GM23338 (cell line): ENCODE results near the gene TNS4. TPM values are rescaled to one million over a fixed set of nuclear protein-coding genes. Genes with fewer than 3 reads are reported as not detected.
A peak's percentile ranks its signal among the peaks of the same experiment; 100 is the strongest.

Experiments used
- ATAC-seq: fragments of 200-7000 bp; cut with Tn5 transposase; 3 replicates; pipeline ENCODE4 v1.9.1; 2020
- DNase-seq: peaks from one replicate; pipeline ENCODE4 v3.0.0-alpha.2; 2015; ENCODE audit warnings: low spot score
- H2AFZ ChIP-seq: fragments of 200-600 bp; sonication (generic); 2 replicates; pipeline ENCODE4 v1.8.0; 2016; ENCODE audit warnings: antibody characterized with exemption, mild to moderate bottlenecking, moderate library complexity
- H3F3A ChIP-seq: fragments of 200-600 bp; sonication (generic); replicated peaks from 2 replicates; pipeline ENCODE4 v1.8.0; 2017; ENCODE audit warnings: antibody characterized with exemption, mixed run types, low read depth
- H3K27ac ChIP-seq: fragments of 200-600 bp; sonication (generic); 2 replicates; pipeline ENCODE4 v1.6.1; 2016; ENCODE audit warnings: low read depth
- H3K27me3 ChIP-seq: fragments of 200-600 bp; sonication (generic); 2 replicates; pipeline ENCODE4 v1.8.0; 2016; ENCODE audit warnings: mild to moderate bottlenecking, mixed run types, moderate library complexity; ENCODE audit not compliant: insufficient read depth
- H3K36me3 ChIP-seq: fragments of 200-600 bp; sonication (generic); 2 replicates; pipeline ENCODE4 v1.8.0; 2016; ENCODE audit warnings: mild to moderate bottlenecking; ENCODE audit not compliant: insufficient read depth
- H3K4me1 ChIP-seq: fragments of 200-600 bp; sonication (generic); 2 replicates; pipeline ENCODE4 v1.8.0; 2016; ENCODE audit warnings: mild to moderate bottlenecking, moderate library complexity; ENCODE audit not compliant: insufficient read depth
- H3K4me2 ChIP-seq: fragments of 200-600 bp; sonication (generic); 2 replicates; pipeline ENCODE4 v1.7.1; 2017; ENCODE audit warnings: mixed run types
- H3K4me3 ChIP-seq: fragments of 200-600 bp; sonication (generic); 2 replicates; pipeline ENCODE4 v1.6.1; 2016; ENCODE audit warnings: mixed run types
- H3K79me2 ChIP-seq: fragments of 200-600 bp; sonication (generic); replicated peaks from 2 replicates; pipeline ENCODE4 v1.8.0; 2017; ENCODE audit warnings: mild to moderate bottlenecking; ENCODE audit not compliant: insufficient read depth
- H3K9me2 ChIP-seq: fragments of 200-600 bp; sonication (generic); 2 replicates; pipeline ENCODE4 v1.8.0; 2017; ENCODE audit not compliant: insufficient read depth
- H4K20me1 ChIP-seq: fragments of 200-600 bp; sonication (generic); replicated peaks from 2 replicates; pipeline ENCODE4 v1.8.0; 2017; ENCODE audit warnings: mild to moderate bottlenecking; ENCODE audit not compliant: insufficient read depth
- H3K27ac Mint-ChIP-seq: 2 replicates; pipeline ENCODE4 v1.8.0; 2020; ENCODE audit warnings: inconsistent platforms, mild to moderate bottlenecking, moderate library complexity, mixed read lengths
- H3K27me3 Mint-ChIP-seq: 3 replicates; pipeline ENCODE4 v1.8.0; 2022; ENCODE audit warnings: low read depth, mild to moderate bottlenecking, moderate library complexity, mixed read lengths, inconsistent platforms; ENCODE audit not compliant: insufficient read depth, poor library complexity
- H3K36me3 Mint-ChIP-seq: 3 replicates; pipeline ENCODE4 v1.8.0; 2021; ENCODE audit warnings: low read depth, mild to moderate bottlenecking, inconsistent platforms, moderate library complexity, mixed read lengths
- H3K4me1 Mint-ChIP-seq: 3 replicates; pipeline ENCODE4 v1.8.0; 2020; ENCODE audit warnings: mild to moderate bottlenecking, inconsistent platforms, mixed read lengths
- H3K4me3 Mint-ChIP-seq: 3 replicates; pipeline ENCODE4 v1.8.0; 2021; ENCODE audit warnings: moderate library complexity, mild to moderate bottlenecking, inconsistent platforms, mixed read lengths
- H3K9me3 Mint-ChIP-seq: 3 replicates; pipeline ENCODE4 v1.8.0; 2020; ENCODE audit warnings: moderate library complexity, mild to moderate bottlenecking, inconsistent platforms, mixed read lengths
- CREB1 ChIP-seq: fragments of 250-450 bp; sonication (Bioruptor Pico); IDR thresholded peaks from 2 replicates; pipeline ENCODE4 v1.5.0; 2020; ENCODE audit warnings: low read depth, mild to moderate bottlenecking, moderate library complexity
- CTCF ChIP-seq, 2 experiments: fragments of 200-600 bp in 1 of 2; sonication (generic) in 1 of 2; conservative IDR thresholded peaks; 2 replicates each; pipeline versions ENCODE4 v1.5.1 to v1.6.1; 2016 to 2017; ENCODE audit warnings: antibody characterized with exemption in 2 of 2, low read depth in 2 of 2, mild to moderate bottlenecking in 2 of 2, moderate library complexity in 1 of 2
- EZH2 ChIP-seq: fragments of 200-600 bp; sonication (generic); IDR thresholded peaks from one replicate; pipeline ENCODE4 v1.8.0; 2017; ENCODE audit warnings: antibody characterized with exemption, mild to moderate bottlenecking, low read depth; ENCODE audit not compliant: unreplicated experiment
- EZH2phosphoT487 ChIP-seq: fragments of 200-600 bp; sonication (generic); IDR thresholded peaks from one replicate; pipeline ENCODE4 v1.8.1; 2018; ENCODE audit warnings: antibody characterized with exemption; ENCODE audit not compliant: unreplicated experiment
- JUNB ChIP-seq: IDR thresholded peaks from one replicate; pipeline ENCODE4 v1.6.1; 2016; ENCODE audit warnings: antibody characterized with exemption; ENCODE audit not compliant: unreplicated experiment
- NANOG ChIP-seq: IDR thresholded peaks from 2 replicates; pipeline ENCODE4 v1.6.1; 2016; ENCODE audit warnings: antibody characterized with exemption, borderline replicate concordance
- POLR2AphosphoS5 ChIP-seq: IDR thresholded peaks from 2 replicates; pipeline ENCODE4 v1.6.1; 2016; ENCODE audit warnings: antibody characterized with exemption, low read depth
- REST ChIP-seq: IDR thresholded peaks from one replicate; pipeline ENCODE4 v1.6.1; 2018; ENCODE audit warnings: antibody characterized with exemption; ENCODE audit not compliant: unreplicated experiment
- STAT1 ChIP-seq: IDR thresholded peaks from one replicate; pipeline ENCODE4 v1.6.1; 2016; ENCODE audit warnings: antibody characterized with exemption; ENCODE audit not compliant: unreplicated experiment
- ZNF114 ChIP-seq: fragments of 250-450 bp; sonication (Bioruptor Pico); IDR thresholded peaks from 2 replicates; pipeline ENCODE4 v1.5.0; 2020; ENCODE audit warnings: mild to moderate bottlenecking, moderate library complexity
- ZNF331 ChIP-seq: fragments of 250-450 bp; sonication (Bioruptor Pico); IDR thresholded peaks from 2 replicates; pipeline ENCODE4 v1.5.0; 2020; ENCODE audit warnings: low read depth, mild to moderate bottlenecking, moderate library complexity
- polyA plus RNA-seq: library from polyadenylated mRNA; unstranded; fragments of >200 nt; fragmentation: Nextera tagmentation; extraction: Ambion mirVana; gene quantifications from 2 replicates; pipeline ENCODE4 v1.2.1, GENCODE V29; 2016
- total RNA-seq: library from RNA; depleted of rRNA; stranded (reverse); fragments of >200 nt; shearing (Covaris generic); gene quantifications from 2 replicates; pipeline ENCODE4 v1.2.3, GENCODE V29; 2014
- TF ChIP-seq, protein P1 (sequence below): IDR thresholded peaks from 2 replicates; pipeline ENCODE4 v1.6.1; 2016; ENCODE audit warnings: antibody characterized with exemption

Gene TNS4
- total and polyA plus RNA-seq, 2 experiments from 2014 or later, result 0.31 to 4.9 TPM

DNA sequence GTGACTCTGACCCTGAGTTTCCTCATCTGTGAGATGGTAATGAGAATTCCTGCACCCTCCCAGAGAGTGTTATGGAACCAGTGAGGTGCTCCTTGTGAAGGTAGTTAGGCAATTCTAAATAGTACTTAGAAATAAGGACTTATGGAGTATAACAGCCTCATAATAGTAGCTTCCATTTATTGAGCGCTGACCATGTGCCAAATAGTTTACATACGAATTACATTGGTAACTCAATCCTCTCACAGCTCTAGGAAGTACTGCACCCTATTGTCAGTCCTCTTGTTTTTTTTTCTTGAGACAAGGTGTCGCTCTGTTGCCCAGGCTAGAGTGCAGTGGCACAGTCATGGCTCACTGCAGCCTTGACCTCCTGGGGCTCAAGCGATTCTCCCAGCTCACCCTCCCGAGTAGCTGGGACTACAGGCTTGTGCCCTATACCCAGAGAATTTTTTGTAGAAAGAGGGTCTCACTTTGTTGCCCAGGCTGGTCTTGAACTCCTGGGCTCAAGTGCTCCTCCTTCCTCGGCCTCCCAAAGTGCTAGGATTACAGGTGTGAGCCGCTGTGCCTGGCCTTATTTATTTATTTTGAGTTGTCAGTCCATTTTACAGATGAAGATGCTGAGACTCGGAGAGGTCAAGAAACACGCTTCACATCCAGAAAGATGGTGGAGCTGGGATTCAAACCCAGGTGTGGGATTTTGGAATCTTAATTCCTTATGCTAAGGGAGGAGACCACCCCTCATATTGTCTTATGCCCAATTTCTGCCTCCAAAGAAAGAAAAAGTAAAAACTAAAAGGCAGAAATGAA is 2.9 kb downstream of the TNS4 start:
- Mint-ChIP-seq H3K4me1 (peaks cover 30% of the 10 kb centered on the region), H3K27me3 (peaks cover 13% of the 10 kb centered on the region), H3K9me3 (peaks cover 3% of the 10 kb centered on the region; the same call in 2 of the 3 replicates), H3K4me3 (no peak overlapping the region), H3K27ac (no peak overlapping the region; the same call in 1 of the 2 replicates), H3K36me3 (no peaks in the 10 kb centered on the region; the same call in 2 of the 3 replicates)
- H4K20me1 ChIP-seq, result no peaks in the 10 kb centered on the region
- H3K27me3 ChIP-seq, result no peaks in the 10 kb centered on the region
- peak overlapping the region; percentile 70 for H3K4me2 ChIP-seq
- DNase-seq, result no peak
- no peaks in the 10 kb centered on the region for H3K79me2 ChIP-seq
- TF ChIP-seq CREB1 (CRISPR knock-in tag) (no peak), POLR2AphosphoS5 (no peak), EZH2 (no peak), EZH2phosphoT487 (no peak), ZNF331 (CRISPR knock-in tag) (no peak), REST (no peak), JUNB (no peak), ZNF114 (CRISPR knock-in tag) (no peak), STAT1 (no peak)
- TF ChIP-seq, protein P1, sequence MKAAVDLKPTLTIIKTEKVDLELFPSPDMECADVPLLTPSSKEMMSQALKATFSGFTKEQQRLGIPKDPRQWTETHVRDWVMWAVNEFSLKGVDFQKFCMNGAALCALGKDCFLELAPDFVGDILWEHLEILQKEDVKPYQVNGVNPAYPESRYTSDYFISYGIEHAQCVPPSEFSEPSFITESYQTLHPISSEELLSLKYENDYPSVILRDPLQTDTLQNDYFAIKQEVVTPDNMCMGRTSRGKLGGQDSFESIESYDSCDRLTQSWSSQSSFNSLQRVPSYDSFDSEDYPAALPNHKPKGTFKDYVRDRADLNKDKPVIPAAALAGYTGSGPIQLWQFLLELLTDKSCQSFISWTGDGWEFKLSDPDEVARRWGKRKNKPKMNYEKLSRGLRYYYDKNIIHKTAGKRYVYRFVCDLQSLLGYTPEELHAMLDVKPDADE, result no peak
- peaks cover 12% of the 10 kb centered on the region for H3F3A ChIP-seq
- H3K4me1 ChIP-seq, result peaks cover 24% of the 10 kb centered on the region
- no peaks in the 10 kb centered on the region for H3K9me2 ChIP-seq
- peak overlapping the region; percentile 20; the same call in 1 of the 2 replicates for H3K4me3 ChIP-seq
- H2AFZ ChIP-seq, result peak overlapping the region; percentile 95
- H3K27ac ChIP-seq, result peak overlapping the region; percentile 86; the same call in 1 of the 2 replicates
- no peaks in the 10 kb centered on the region for H3K36me3 ChIP-seq
- ATAC-seq, result no peak

DNA sequence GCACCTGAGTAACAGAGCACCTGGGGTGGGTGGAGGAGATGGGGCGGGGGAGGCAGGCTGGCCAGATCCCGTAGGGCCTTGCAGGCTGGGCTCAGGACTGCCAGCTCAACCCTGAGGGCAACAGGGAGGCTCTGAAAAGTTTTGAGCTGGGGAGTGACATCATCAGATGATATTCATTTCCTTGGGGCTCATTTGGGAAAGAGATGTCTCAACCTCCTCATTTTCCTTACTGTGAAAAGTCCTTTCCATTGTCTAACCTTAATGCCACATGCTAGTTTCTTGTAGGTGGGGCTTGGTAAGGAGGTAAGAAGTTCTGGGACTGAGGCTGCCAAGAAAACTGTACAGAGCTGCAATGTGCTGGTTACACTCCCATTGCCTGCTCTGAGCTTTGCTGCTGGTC is 3.7 kb downstream of the TNS4 start:
- Histone ChIP-seq H3K27ac (no peak overlapping the region), H2AFZ (peak overlapping the region; percentile 95; the same call in 1 of the 2 replicates), H4K20me1 (no peaks in the 10 kb centered on the region), H3K4me1 (peaks cover 24% of the 10 kb centered on the region), H3F3A (peaks cover 12% of the 10 kb centered on the region), H3K4me2 (peak overlapping the region; percentile 70), H3K9me2 (no peaks in the 10 kb centered on the region), H3K79me2 (no peaks in the 10 kb centered on the region), H3K36me3 (no peaks in the 10 kb centered on the region), H3K4me3 (no peak overlapping the region), H3K27me3 (no peaks in the 10 kb centered on the region)
- peaks cover 3% of the 10 kb centered on the region; the same call in 2 of the 3 replicates for H3K9me3 Mint-ChIP-seq
- ATAC-seq (no peak), DNase-seq (no peak)
- no peak overlapping the region for H3K4me3 Mint-ChIP-seq
- peaks cover 33% of the 10 kb centered on the region for H3K4me1 Mint-ChIP-seq
- H3K36me3 Mint-ChIP-seq, result no peaks in the 10 kb centered on the region; the same call in 2 of the 3 replicates
- H3K27ac Mint-ChIP-seq, result no peak overlapping the region
- H3K27me3 Mint-ChIP-seq, result peaks cover 13% of the 10 kb centered on the region
- TF ChIP-seq NANOG (no peak), EZH2phosphoT487 (no peak), EZH2 (no peak), ZNF114 (CRISPR knock-in tag) (no peak), JUNB (no peak), CREB1 (CRISPR knock-in tag) (no peak), CTCF (conservative IDR thresholded peaks at IDR 0.05; ENCODE audit: low read depth in 2 of 2) (no peak), POLR2AphosphoS5 (no peak), REST (no peak)
